Panc1 (cell line): ENCODE data around the gene C1QL1.

Source experiments
- CTCF ChIP-seq: fragments of 450-650 bp; IDR thresholded peaks from 2 replicates; pipeline ENCODE4 v1.5.1; 2017; ENCODE audit warnings: mild to moderate bottlenecking
- POLR2AphosphoS5 ChIP-seq: IDR thresholded peaks from 2 replicates; pipeline ENCODE4 v1.6.1; 2012; ENCODE audit warnings: mild to moderate bottlenecking, low read depth, low read length, moderate library complexity
- REST ChIP-seq, 2 experiments: IDR thresholded peaks; 2 replicates each; pipeline ENCODE4 v1.6.1; 2011 to 2012; ENCODE audit warnings: low read depth in 2 of 2, control low read depth in 1 of 2, low read length in 1 of 2, mild to moderate bottlenecking in 1 of 2, moderate library complexity in 1 of 2; ENCODE audit not compliant: insufficient read depth in 1 of 2

- no peak for TF ChIP-seq CTCF
- TF ChIP-seq POLR2AphosphoS5: no peak
- no peak for TF ChIP-seq REST (IDR thresholded peaks at IDR 0.05; ENCODE audit: insufficient read depth in 1 of 2, low read depth in 2 of 2, low read length in 1 of 2)
Measured at GRCh38 chr17:44955674-44956425, 12.3 kb downstream of the C1QL1 start.
